Stimulated activated CD8-positive, alpha-beta memory T cell treated with anti-CD3 and anti-CD28 coated beads, Interleukin-2, amount 100 ng/mL, for 1 hour (primary cell): ENCODE data around the gene KIAA0408.
"Not testable (repeated sequence)": the region's sequence is repeated elsewhere in the genome, so short reads cannot be mapped to it uniquely, and the experiment has no call there.

Source experiments
- DNase-seq, 2 donors: peaks; one replicate each; pipeline ENCODE4 v3.0.0-alpha.2; 2020; ENCODE audit warnings: low read depth in 2 of 2

The KIAA0408 gene

DNA sequence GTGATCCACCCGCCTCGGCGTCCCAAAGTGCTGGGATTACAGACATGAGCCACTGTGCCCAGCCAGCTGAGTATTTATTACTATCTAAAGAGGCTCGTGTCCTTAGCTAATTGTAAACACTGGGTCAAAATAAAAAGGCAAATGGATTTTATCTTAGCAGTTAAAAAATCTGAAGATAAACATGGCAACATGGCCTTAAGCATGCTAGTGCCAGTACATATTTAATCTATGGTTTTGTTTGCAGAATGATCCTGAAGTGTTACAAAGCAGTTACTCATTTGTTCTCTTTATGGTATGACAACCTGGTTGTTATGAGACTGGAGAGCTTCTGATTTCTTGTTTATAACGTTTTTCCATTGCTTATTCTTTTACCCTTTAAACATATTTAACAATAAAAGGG, 3.9 kb upstream of the KIAA0408 start:
- no peak for DNase-seq

DNA sequence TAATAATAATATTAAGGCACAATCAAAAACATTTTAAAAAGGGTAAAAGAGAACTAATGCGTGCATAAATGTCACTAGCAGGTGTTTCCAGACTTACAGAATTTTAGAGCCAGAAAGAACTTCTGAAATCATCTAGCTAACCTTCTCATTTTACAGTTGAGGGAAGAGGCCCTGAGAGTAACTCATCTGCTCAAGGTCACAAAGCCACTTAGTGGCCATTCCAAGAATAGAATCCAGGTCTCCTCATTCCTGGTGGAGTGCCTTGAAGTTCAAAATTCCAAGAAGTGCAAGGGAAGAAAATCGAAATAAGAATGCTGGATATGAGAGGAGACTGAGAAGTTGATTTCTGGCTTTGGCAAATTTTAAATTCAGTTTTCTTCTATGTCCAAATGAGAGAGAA, 3.2 kb upstream of the KIAA0408 start:
- no peak for DNase-seq

- DNase-seq = no peak
Observed at GRCh38 chr6:127460465-127460864, 1.3 kb upstream of the KIAA0408 start.

GRCh38 chr6:127458817-127459216, 372 bp downstream of the KIAA0408 start:
- DNase-seq = no peak

- no peak for DNase-seq
Observed at GRCh38 chr6:127458222-127458621, 967 bp downstream of the KIAA0408 start.

DNA sequence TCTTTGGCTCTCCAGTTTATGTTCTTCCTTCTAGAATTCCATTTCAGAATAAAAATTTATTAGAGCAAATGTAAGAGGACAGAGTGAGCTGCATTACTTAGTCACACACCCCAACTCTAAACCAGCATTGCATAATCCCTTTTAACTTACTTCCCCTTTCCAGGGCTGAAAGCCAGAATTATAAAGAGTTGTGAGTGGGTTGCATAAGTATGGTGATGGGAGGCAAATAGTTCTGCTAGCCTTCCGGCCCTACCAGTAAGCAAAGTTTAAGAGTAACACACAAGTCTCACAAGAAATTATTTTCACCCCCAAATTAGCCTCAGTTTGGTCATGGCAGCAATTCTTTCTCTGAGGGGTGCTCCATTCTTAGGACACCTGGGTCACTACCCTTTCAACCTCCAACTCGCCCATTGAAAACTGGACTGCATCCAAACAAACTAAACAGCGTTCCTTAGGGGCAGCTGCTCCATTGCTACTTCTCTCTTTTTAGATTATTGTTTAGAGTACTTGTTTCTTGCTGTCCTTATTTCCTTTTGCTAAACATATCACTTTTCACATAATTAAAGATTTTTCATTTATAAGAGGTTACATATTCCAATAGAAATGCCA, 1.6 kb downstream of the KIAA0408 start:
- DNase-seq = no peak

- no peak for DNase-seq
Observed at GRCh38 chr6:127456465-127456864, 2.7 kb downstream of the KIAA0408 start.

DNA sequence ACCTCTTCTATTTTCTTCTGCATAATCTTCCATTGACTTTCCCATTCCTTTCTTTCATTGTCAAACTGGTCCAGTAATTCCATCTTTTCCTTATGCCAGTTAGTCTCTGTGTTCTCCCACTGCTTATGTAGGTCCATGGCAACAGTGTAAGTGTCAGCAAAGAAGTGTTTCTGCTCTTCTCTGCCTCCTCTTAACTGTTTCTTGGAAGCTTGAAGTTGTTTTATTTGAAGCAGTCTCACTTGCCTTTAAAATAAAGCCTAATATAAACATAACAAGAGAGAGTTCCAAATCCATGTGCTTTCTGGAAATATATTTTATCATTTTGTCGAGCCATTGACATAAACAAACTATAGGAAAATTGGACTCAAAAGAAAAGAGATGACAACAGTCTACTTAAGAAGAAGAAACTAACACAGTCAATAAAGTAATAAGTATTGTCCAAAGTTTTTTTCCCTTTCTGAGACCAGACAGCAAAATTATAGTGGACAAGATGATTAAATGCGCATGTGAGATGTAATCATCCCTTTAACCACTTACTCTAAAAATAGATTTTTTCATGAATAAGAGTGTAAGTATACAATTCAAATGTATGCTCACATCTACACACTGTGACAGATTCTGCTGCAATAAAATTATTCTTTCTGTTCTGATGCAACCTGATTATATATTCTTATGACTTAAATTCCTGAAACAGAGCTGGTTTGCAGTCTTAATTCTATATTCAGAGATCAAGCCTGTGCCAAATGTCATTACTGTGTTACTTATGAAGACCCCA, 5.2 kb downstream of the KIAA0408 start:
- no peak for DNase-seq

GRCh38 chr6:127452803-127453202, 6.4 kb downstream of the KIAA0408 start:
- DNase-seq = no peak

- no peak for DNase-seq
Observed at GRCh38 chr6:127451388-127451787, 7.8 kb downstream of the KIAA0408 start.

- DNase-seq = no peak
Observed at GRCh38 chr6:127447780-127448179, 11.4 kb downstream of the KIAA0408 start.

GRCh38 chr6:127446356-127446755, 12.8 kb downstream of the KIAA0408 start:
- DNase-seq = no peak

DNA sequence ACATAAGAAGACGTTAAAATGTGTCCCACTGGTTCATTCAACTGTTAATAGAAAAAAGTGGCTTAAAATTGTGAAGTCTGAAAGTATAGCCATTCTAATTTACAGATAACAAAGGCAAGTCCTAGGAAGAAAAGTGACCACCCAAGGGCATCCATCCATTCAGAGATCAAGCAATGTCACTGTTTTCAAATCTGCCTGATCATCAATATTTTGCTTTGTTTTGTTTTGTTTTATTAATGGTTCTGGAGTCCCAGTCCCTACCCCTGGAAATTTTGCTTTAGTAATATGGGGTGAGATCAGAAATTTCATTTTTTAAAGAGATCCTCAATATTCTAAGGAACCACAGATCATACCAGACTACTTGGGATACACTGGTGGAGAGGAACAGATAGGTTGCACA, 17.3 kb downstream of the KIAA0408 start:
- DNase-seq = no peak

DNA sequence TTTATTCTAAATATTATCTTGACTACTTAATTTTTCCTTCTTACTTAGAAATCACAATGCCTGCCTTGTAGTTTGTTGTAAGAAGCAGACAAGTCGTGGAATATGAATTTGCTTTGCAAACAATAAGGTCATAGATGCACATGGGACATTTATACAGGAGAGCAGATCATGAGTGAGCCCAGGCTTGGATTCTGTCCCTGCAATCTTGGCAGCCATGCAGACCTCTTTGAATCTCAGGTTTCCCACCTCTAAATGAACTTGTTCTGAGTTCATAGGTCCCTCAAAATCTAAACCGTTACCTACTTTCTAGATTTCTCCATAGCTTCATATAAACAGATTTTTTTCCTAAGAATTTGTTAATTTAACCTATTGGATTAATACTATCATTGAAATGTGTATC, 19.5 kb downstream of the KIAA0408 start:
- DNase-seq = no peak

- DNase-seq = no peak
Observed at GRCh38 chr6:127436578-127437110, 22.5 kb downstream of the KIAA0408 start.

DNA sequence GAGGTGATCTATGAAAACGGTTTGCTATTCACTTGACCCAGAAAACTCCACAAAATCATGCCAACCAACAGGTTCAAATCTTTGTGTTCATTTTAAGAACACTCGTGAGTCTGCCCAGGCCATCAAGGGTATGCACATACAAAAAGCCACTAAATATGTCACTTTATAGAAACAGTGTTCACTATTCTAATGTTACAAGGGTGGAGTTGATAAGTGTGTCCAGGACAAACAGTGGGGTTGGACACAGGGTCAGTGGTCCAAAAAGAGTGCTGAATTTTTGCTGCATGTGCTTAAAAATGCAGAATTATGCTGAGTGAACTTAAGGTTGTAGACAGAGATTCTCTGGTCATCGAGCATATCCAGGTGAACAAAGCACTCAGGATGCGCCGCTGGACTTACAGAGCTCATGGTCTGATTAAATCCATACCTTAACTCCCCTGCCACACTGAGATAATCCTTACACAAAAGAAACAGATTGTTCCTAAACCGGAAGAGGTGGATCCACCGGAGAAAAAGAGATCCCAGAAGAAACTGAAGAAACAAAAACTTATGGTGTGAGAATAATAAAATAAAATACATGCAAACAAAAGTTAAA, 23.5 kb downstream of the KIAA0408 start:
- no peak for DNase-seq

DNA sequence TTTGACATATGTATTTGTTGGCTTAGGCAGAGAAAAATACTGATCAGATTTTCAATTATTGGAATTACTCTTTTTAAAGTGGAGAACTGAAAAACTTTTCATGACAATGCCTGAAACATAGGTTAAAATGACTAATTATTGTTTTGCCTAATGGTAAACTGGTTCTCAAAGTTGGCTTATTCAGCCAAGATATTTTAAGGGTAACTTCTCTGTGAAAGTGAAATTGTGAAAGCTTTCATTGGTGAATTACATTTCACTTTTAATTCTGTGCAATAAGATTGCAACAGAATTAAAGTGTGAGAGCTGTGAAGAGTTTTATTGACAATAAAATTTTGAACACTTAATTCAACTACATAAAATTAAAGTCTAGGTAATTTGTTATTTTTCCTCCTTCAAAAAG, 24.5 kb downstream of the KIAA0408 start:
- DNase-seq = no peak

DNA sequence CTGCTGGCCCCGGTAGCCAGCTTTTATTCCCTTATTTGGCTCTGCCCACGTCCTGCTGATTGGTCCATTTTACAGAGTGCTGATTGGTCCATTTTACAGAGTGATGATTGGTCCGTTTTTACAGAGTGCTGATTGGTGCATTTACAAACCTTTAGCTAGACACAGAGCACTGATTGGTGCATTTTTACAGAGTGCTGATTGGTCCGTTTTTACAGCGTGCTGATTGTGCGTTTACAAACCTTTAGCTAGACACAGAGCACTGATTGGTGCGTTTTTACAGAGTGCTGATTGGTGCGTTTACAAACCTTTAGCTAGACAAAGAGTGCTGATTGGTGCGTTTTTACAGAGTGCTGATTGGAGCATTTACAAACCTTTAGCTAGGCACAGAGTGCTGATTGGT, 30.6 kb downstream of the KIAA0408 start:
- DNase-seq = not testable (repeated sequence)

DNA sequence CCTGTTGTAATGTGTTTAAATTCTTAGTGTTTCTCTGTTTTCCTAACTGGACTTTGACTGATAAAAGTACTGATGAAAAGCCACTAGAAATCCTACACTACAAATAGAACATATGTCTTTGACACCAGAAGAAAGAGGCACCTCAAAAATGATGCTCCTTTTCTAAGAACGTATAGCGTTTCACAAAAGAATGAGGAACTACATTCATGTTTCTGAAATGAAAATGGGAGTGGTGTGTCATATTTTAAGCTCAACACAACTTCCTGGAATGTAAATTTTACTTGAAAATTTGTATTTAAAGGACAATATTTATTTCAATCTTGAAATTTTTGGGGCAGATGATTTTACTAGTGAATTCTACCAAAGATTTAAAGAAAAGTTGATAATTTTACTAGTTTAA, 35.3 kb downstream of the KIAA0408 start:
- DNase-seq = no peak

DNA sequence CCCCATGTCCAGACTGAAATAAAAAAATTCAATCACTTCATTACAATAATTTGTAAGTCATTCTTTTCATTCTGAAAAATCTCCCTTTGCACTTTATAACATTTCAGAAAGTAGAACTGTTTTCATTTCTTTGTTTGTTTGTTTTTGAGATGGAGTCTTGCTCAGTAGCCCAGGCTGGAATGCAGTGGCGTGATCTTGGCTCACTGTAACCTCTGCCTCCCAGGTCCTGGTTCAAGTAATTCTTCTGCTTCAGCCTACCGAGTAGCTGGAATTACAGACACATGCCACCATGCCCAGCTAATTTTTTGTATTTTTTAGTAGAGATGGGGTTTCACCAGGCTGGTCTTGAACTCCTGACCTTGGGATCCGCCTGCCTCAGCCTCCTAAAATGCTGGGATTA, 38.0 kb downstream of the KIAA0408 start:
- DNase-seq = not testable (repeated sequence)

DNA sequence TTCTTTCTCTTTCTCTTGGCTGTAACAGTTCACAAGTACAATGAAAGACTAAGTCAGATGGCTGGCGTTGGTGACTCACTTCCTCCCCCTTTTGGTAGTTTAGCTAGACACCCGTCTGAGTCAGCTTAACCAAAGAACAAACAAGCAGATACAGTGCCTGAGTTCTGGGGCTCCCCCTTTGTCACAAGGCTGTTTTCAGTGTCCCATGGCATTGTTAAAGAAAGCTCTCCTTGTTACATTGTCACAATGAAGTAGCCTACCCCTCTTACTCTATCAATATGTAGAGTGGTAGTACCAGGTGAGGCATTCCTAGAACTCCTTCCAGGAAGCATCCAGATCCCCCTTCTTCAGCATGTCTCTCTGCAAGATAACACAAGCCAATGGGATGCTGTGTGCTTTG, 38.6 kb downstream of the KIAA0408 start:
- DNase-seq = peak; percentile 36 to 49

GRCh38 chr6:127415096-127415495, 44.1 kb downstream of the KIAA0408 start:
- no peak for DNase-seq

DNA sequence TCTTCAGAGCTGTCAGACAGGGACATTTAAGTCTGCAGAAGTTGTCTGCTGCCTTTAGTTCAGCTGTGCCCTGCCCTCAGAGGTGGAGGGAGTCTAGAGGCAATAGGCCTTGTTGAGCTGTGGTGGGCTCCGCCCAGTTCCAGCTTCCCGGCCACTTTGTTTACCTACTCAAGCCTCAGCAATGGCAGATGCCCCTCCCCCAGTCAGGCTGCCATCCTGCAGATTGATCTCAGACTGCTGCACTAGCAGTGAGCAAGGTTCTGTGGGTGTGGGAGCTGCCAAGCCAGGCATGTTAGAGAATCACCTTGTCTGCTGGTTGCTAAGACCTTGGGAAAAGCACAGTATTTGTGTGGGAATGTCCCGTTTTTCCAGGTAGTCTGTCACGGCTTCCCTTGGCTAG, 46.1 kb downstream of the KIAA0408 start:
- not testable (repeated sequence) for DNase-seq
